ENCODE data around the gene DCUN1D2. TPM values are rescaled to one million over a fixed set of nuclear protein-coding genes. Genes with fewer than 3 reads are reported as not detected.

The DCUN1D2 gene
- total and polyA plus RNA-seq, 10 of the 15 experiments (the other 5 are each of a cell fraction or from before 2014, with no cell fraction given), result 2.5 to 23.6 (median 9.3) TPM

DNA sequence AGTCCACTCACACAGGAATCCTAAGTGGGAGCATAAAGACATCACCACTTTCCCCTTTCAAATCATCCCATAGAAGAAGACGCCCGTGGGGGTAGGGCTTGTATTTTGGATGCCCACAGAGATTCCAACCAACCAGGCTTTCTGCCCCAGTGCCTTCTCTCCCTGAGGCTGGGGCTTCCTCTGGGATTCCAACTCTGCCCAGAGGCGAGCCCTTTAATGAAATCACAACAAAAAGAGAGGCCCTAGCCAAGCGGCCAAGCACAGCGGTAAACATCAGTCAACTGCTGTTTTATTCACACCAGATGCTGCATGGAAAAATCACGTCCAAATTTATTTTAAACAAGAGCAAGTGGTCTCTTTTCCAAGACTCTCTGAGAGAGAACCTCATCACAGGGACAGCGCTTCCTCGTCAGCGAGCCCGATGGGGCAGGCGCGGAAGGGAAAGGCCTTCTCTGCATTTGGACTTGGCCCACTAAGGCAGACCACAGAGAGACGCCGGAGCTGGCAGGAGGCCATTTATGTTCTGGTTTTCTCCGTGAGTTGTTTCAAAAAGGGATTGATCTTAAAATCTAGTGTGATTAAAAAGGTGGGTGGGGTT is 68.7 kb downstream of the DCUN1D2 start:
- 78% methylated on average over 15 of the region's 15 CpGs for WGBS (ENCODE audit: insufficient coverage, insufficient replicate concordance, low lambda C conversion rate, missing lambda C conversion rate)
- Histone ChIP-seq H3K27ac (ENCODE audit: control insufficient read depth, insufficient read depth) (no peak overlapping the region), H3K27me3 (replicated peaks in 1 of 2; ENCODE audit: control insufficient read depth in 2 of 2, insufficient read depth in 2 of 2, low read length in 1 of 2) (no peaks in the 10 kb centered on the region; a peak in 1 of 4 replicates), H3K4me1 (ENCODE audit: control insufficient read depth, insufficient read depth, low read length) (no peaks in the 10 kb centered on the region), H3K9me3 (replicated peaks; ENCODE audit: control insufficient read depth, insufficient read depth, low read length) (no peaks in the 10 kb centered on the region), H2AFZ (ENCODE audit: control insufficient read depth, low read depth, low read length) (no peak overlapping the region), H4K20me1 (ENCODE audit: control insufficient read depth, insufficient read depth) (no peaks in the 10 kb centered on the region), H3K4me2 (ENCODE audit: control insufficient read depth, insufficient read depth) (no peak overlapping the region), H3K4me3 (no peak overlapping the region), H3K79me2 (ENCODE audit: control insufficient read depth, insufficient read depth, low read length) (no peaks in the 10 kb centered on the region), H3K9ac (ENCODE audit: control insufficient read depth, insufficient read depth, low read length) (no peak overlapping the region), H3K36me3 (ENCODE audit: control insufficient read depth in 2 of 2, insufficient read depth in 2 of 2, low read length in 1 of 2) (no peaks in the 10 kb centered on the region)
- SMC1A ChIA-PET (ENCODE audit: uncharacterized antibody, unreplicated experiment), result no interaction called here
- ATAC-seq (no peak), DNase-seq (ENCODE audit: low read depth, low spot score) (no peak), FAIRE-seq (no peak)
- TF ChIP-seq LARP7 (IDR thresholded peaks at IDR 0.05) (no peak), TCF3 (IDR thresholded peaks at IDR 0.05; ENCODE audit: borderline replicate concordance, insufficient read depth, low read depth, low read length) (no peak), KDM1A (IDR thresholded peaks at IDR 0.05; ENCODE audit: borderline replicate concordance) (no peak), BHLHE40 (IDR thresholded peaks at IDR 0.05; ENCODE audit: borderline replicate concordance in 1 of 2, low read depth in 2 of 2, low read length in 1 of 2) (no peak)
- BruUV-seq (replicated peaks), result no TSS peak
- RAD21 ChIA-PET (ENCODE audit: unreplicated experiment), result no interaction called here
- POLR2A ChIA-PET, result no interaction called here
- CTCF ChIA-PET, result no interaction called here
- in situ Hi-C loops (cut with MboI), result no loop called here
- intact Hi-C loops (cut with micrococcal nuclease; ENCODE audit: unreplicated experiment), result no loop called here

DNA sequence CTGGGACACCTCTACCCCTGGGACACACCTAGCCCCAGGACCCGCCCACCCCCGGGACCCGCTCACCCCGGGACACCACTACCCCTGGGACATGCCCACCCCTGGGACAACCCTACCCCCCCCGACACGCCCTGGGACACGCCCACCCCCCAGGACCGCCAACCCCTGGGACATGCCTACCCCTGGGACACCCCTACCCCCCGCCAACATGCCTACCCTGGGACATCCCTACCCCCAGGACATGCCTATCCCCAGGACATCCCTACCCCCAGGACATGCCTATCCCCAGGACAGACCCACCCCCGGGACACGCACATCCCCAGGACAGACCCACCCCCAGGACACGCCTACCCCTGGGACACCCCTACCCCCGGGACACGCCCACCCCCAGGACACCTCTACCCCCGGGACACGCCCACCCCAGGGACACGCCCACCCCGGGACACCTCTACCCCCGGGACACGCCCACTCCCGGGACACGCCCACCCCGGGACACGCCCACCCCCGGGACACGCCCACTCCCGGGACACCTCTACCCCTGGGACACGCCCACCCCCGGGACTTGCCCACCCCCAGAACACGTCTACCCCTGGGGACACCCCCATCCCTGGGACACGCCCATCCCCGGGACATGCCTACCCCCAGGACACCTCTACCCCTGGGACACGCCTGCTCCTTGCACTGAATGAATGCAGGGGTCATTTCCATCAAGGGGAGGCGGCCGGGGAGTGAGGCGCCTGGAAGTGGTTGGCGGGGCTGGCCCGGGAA is 69.5 kb downstream of the DCUN1D2 start:
- CTCF ChIA-PET, result no interaction called here
- FAIRE-seq (no peak), ATAC-seq (no peak), DNase-seq (ENCODE audit: low read depth, low spot score) (no peak)
- RAD21 ChIA-PET (ENCODE audit: unreplicated experiment), result no interaction called here
- in situ Hi-C loops (cut with MboI) (no loop called here), intact Hi-C loops (cut with micrococcal nuclease; ENCODE audit: unreplicated experiment) (no loop called here)
- Histone ChIP-seq H3K9ac (ENCODE audit: control insufficient read depth, insufficient read depth, low read length) (no peak overlapping the region), H3K4me1 (ENCODE audit: control insufficient read depth, insufficient read depth, low read length) (no peaks in the 10 kb centered on the region), H3K4me2 (ENCODE audit: control insufficient read depth, insufficient read depth) (no peak overlapping the region), H3K27ac (ENCODE audit: control insufficient read depth, insufficient read depth) (no peak overlapping the region), H4K20me1 (ENCODE audit: control insufficient read depth, insufficient read depth) (no peaks in the 10 kb centered on the region), H2AFZ (ENCODE audit: control insufficient read depth, low read depth, low read length) (no peak overlapping the region), H3K79me2 (ENCODE audit: control insufficient read depth, insufficient read depth, low read length) (no peaks in the 10 kb centered on the region), H3K27me3 (replicated peaks in 1 of 2; ENCODE audit: control insufficient read depth in 2 of 2, insufficient read depth in 2 of 2, low read length in 1 of 2) (no peaks in the 10 kb centered on the region; a peak in 1 of 4 replicates), H3K4me3 (no peak overlapping the region), H3K9me3 (replicated peaks; ENCODE audit: control insufficient read depth, insufficient read depth, low read length) (no peaks in the 10 kb centered on the region), H3K36me3 (ENCODE audit: control insufficient read depth in 2 of 2, insufficient read depth in 2 of 2, low read length in 1 of 2) (no peaks in the 10 kb centered on the region)
- WGBS (ENCODE audit: insufficient coverage, insufficient replicate concordance, low lambda C conversion rate, missing lambda C conversion rate), result 53% methylated on average over 13 of the region's 38 CpGs
- POLR2A ChIA-PET, result no interaction called here
- BruUV-seq (replicated peaks), result no TSS peak
- SMC1A ChIA-PET (ENCODE audit: uncharacterized antibody, unreplicated experiment), result no interaction called here
- TF ChIP-seq, protein P1, sequence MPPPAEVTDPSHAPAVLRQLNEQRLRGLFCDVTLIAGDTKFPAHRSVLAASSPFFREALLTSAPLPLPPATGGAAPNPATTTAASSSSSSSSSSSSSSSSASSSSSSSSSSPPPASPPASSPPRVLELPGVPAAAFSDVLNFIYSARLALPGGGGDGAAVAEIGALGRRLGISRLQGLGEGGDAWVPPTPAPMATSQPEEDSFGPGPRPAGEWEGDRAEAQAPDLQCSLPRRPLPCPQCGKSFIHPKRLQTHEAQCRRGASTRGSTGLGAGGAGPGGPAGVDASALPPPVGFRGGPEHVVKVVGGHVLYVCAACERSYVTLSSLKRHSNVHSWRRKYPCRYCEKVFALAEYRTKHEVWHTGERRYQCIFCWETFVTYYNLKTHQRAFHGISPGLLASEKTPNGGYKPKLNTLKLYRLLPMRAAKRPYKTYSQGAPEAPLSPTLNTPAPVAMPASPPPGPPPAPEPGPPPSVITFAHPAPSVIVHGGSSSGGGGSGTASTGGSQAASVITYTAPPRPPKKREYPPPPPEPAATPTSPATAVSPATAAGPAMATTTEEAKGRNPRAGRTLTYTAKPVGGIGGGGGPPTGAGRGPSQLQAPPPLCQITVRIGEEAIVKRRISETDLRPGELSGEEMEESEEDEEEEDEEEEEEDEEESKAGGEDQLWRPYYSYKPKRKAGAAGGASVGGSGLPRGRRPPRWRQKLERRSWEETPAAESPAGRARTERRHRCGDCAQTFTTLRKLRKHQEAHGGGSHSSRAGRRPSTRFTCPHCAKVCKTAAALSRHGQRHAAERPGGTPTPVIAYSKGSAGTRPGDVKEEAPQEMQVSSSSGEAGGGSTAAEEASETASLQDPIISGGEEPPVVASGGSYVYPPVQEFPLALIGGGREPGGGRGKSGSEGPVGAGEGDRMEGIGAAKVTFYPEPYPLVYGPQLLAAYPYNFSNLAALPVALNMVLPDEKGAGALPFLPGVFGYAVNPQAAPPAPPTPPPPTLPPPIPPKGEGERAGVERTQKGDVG (CRISPR knock-in tag; IDR thresholded peaks at IDR 0.05), result no peak
- TF ChIP-seq REST (IDR thresholded peaks at IDR 0.05; ENCODE audit: low read depth, low read length), result no peak
- no peak for TF ChIP-seq IKZF2 (IDR thresholded peaks at IDR 0.05)
